Stimulated activated effector memory CD8-positive, alpha-beta T cell treated with anti-CD3 and anti-CD28 coated beads, Interleukin-12 subunit alpha, Interleukin-12 subunit beta, amount 100 ng/mL, for 72 hours (primary cell): Measurements from ENCODE around the gene EGFLAM.

ENCODE experiments used
- ATAC-seq: fragments of 150-1000 bp; cut with Tn5 transposase; 2 replicates; pipeline ENCODE4 v1.10.0; 2021
- DNase-seq, 2 donors: peaks; one replicate each; pipeline ENCODE4 v3.0.0; 2021 to 2022; ENCODE audit warnings: low spot score in 2 of 2
- H3K27ac Mint-ChIP-seq: one replicate; pipeline ENCODE4 v1.8.0; 2022; ENCODE audit warnings: mild to moderate bottlenecking, mixed read lengths
- H3K36me3 Mint-ChIP-seq: one replicate; pipeline ENCODE4 v1.8.0; 2022; ENCODE audit warnings: mild to moderate bottlenecking, mixed read lengths
- H3K4me1 Mint-ChIP-seq: one replicate; pipeline ENCODE4 v1.8.0; 2022; ENCODE audit warnings: mixed read lengths
- H3K4me3 Mint-ChIP-seq: one replicate; pipeline ENCODE4 v1.8.0; 2022; ENCODE audit warnings: mild to moderate bottlenecking, mixed read lengths
- H3K9me3 Mint-ChIP-seq: one replicate; pipeline ENCODE4 v1.8.0; 2022; ENCODE audit warnings: mixed read lengths

The EGFLAM gene

GRCh38 chr5:38465061-38465460 lies 206.7 kb downstream of the EGFLAM start:
- H3K27ac Mint-ChIP-seq: no peak overlapping the region
- H3K4me3 Mint-ChIP-seq: no peak overlapping the region
- peaks cover 8% of the 10 kb centered on the region for H3K4me1 Mint-ChIP-seq
- ATAC-seq: no peak
- no peaks in the 10 kb centered on the region for H3K36me3 Mint-ChIP-seq
- DNase-seq: no peak
- H3K9me3 Mint-ChIP-seq: no peaks in the 10 kb centered on the region

GRCh38 chr5:38465702-38466423 lies 207.5 kb downstream of the EGFLAM start:
- Mint-ChIP-seq H3K27ac (no peak overlapping the region), H3K9me3 (no peaks in the 10 kb centered on the region), H3K4me3 (no peak overlapping the region), H3K4me1 (peaks cover 8% of the 10 kb centered on the region), H3K36me3 (no peaks in the 10 kb centered on the region)
- ATAC-seq: no peak
- no peak for DNase-seq

GRCh38 chr5:38466424-38467189 lies 208.2 kb downstream of the EGFLAM start:
- no peak for DNase-seq
- no peak for ATAC-seq
- H3K36me3 Mint-ChIP-seq: no peaks in the 10 kb centered on the region
- no peak overlapping the region for H3K27ac Mint-ChIP-seq
- H3K9me3 Mint-ChIP-seq: no peaks in the 10 kb centered on the region
- no peak overlapping the region for H3K4me3 Mint-ChIP-seq
- H3K4me1 Mint-ChIP-seq: peaks cover 8% of the 10 kb centered on the region

GRCh38 chr5:38467353-38468040 lies 209.1 kb downstream of the EGFLAM start:
- Mint-ChIP-seq H3K36me3 (no peaks in the 10 kb centered on the region), H3K27ac (no peak overlapping the region), H3K4me3 (no peak overlapping the region), H3K9me3 (no peaks in the 10 kb centered on the region), H3K4me1 (peaks cover 2% of the 10 kb centered on the region)
- DNase-seq: no peak
- no peak for ATAC-seq

GRCh38 chr5:38468202-38468673 lies 209.9 kb downstream of the EGFLAM start:
- DNase-seq: no peak
- Mint-ChIP-seq H3K4me3 (no peak overlapping the region), H3K36me3 (no peaks in the 10 kb centered on the region), H3K4me1 (no peaks in the 10 kb centered on the region), H3K9me3 (no peaks in the 10 kb centered on the region), H3K27ac (no peak overlapping the region)
- ATAC-seq: no peak

- Mint-ChIP-seq H3K4me1 (no peaks in the 10 kb centered on the region), H3K27ac (no peak overlapping the region), H3K9me3 (no peaks in the 10 kb centered on the region), H3K4me3 (no peak overlapping the region), H3K36me3 (no peaks in the 10 kb centered on the region)
- no peak for ATAC-seq
- DNase-seq: no peak
These were observed 210.8 kb downstream of the EGFLAM start for GRCh38 chr5:38468978-38469706.

GRCh38 chr5:38469707-38470267 lies 211.4 kb downstream of the EGFLAM start:
- H3K27ac Mint-ChIP-seq: no peak overlapping the region
- ATAC-seq: no peak
- H3K4me3 Mint-ChIP-seq: no peak overlapping the region
- H3K36me3 Mint-ChIP-seq: no peaks in the 10 kb centered on the region
- no peaks in the 10 kb centered on the region for H3K9me3 Mint-ChIP-seq
- no peaks in the 10 kb centered on the region for H3K4me1 Mint-ChIP-seq
- no peak for DNase-seq

- Mint-ChIP-seq H3K9me3 (no peaks in the 10 kb centered on the region), H3K27ac (no peak overlapping the region), H3K4me3 (no peak overlapping the region), H3K36me3 (no peaks in the 10 kb centered on the region), H3K4me1 (no peaks in the 10 kb centered on the region)
- DNase-seq (no peak), ATAC-seq (no peak)
These were observed 213.3 kb downstream of the EGFLAM start for GRCh38 chr5:38471709-38472108.

GRCh38 chr5:38472541-38472940 lies 214.2 kb downstream of the EGFLAM start:
- no peak for DNase-seq
- H3K4me1 Mint-ChIP-seq: no peaks in the 10 kb centered on the region
- no peak for ATAC-seq
- no peaks in the 10 kb centered on the region for H3K36me3 Mint-ChIP-seq
- H3K4me3 Mint-ChIP-seq: no peak overlapping the region
- no peaks in the 10 kb centered on the region for H3K9me3 Mint-ChIP-seq
- no peak overlapping the region for H3K27ac Mint-ChIP-seq

GRCh38 chr5:38473008-38473407 lies 214.6 kb downstream of the EGFLAM start:
- Mint-ChIP-seq H3K4me3 (no peak overlapping the region), H3K27ac (no peak overlapping the region), H3K4me1 (no peaks in the 10 kb centered on the region), H3K36me3 (no peaks in the 10 kb centered on the region), H3K9me3 (no peaks in the 10 kb centered on the region)
- no peak for ATAC-seq
- no peak for DNase-seq

GRCh38 chr5:38478166-38478565 lies 219.8 kb downstream of the EGFLAM start:
- H3K4me1 Mint-ChIP-seq: no peaks in the 10 kb centered on the region
- ATAC-seq: no peak
- H3K4me3 Mint-ChIP-seq: no peak overlapping the region
- H3K9me3 Mint-ChIP-seq: no peaks in the 10 kb centered on the region
- no peaks in the 10 kb centered on the region for H3K36me3 Mint-ChIP-seq
- no peak overlapping the region for H3K27ac Mint-ChIP-seq
- DNase-seq: no peak

GRCh38 chr5:38478878-38479277 lies 220.5 kb downstream of the EGFLAM start:
- Mint-ChIP-seq H3K4me3 (no peak overlapping the region), H3K27ac (no peak overlapping the region), H3K9me3 (no peaks in the 10 kb centered on the region), H3K36me3 (no peaks in the 10 kb centered on the region), H3K4me1 (peaks cover under 1% of the 10 kb centered on the region)
- DNase-seq (no peak), ATAC-seq (no peak)

- DNase-seq (no peak), ATAC-seq (no peak)
- H3K27ac Mint-ChIP-seq: no peak overlapping the region
- peaks cover 4% of the 10 kb centered on the region for H3K4me1 Mint-ChIP-seq
- no peaks in the 10 kb centered on the region for H3K36me3 Mint-ChIP-seq
- H3K4me3 Mint-ChIP-seq: no peak overlapping the region
- no peaks in the 10 kb centered on the region for H3K9me3 Mint-ChIP-seq
These were observed 221.1 kb downstream of the EGFLAM start for GRCh38 chr5:38479315-38479904.

- Mint-ChIP-seq H3K4me3 (no peak overlapping the region), H3K9me3 (no peaks in the 10 kb centered on the region), H3K4me1 (peaks cover 4% of the 10 kb centered on the region), H3K36me3 (no peaks in the 10 kb centered on the region), H3K27ac (no peak overlapping the region)
- no peak for ATAC-seq
- DNase-seq: no peak
These were observed 225.5 kb downstream of the EGFLAM start for GRCh38 chr5:38483805-38484398.
